HG03025 (cell line): ENCODE measurements around the gene PPP6C.
"Not testable (repeated sequence)": the region's sequence is repeated elsewhere in the genome, so short reads cannot be mapped to it uniquely, and the experiment has no call there.

Experiments
- ATAC-seq: cut with Tn5 transposase; IDR thresholded peaks from one replicate; pipeline ENCODE4 v1.9.1; 2021; ENCODE audit warnings: mild to moderate bottlenecking, moderate library complexity; ENCODE audit not compliant: unreplicated experiment, low FRiP score

The PPP6C gene

GRCh38 chr9:125189361-125190289 lies at the start of gene PPP6C:
Gene PPP6C, minus strand, starts transcription at chr9:125189803. Its CDS starts 85 bp downstream, at chr9:125189718.
- ATAC-seq, result peak; percentile 87

- no peak for ATAC-seq
Observed at GRCh38 chr9:125238915-125239446, 49.4 kb upstream of the PPP6C start.

- ATAC-seq, result no peak
Observed at GRCh38 chr9:125238127-125238914, 48.7 kb upstream of the PPP6C start.

- ATAC-seq, result not testable (repeated sequence)
Observed at GRCh38 chr9:125236520-125237159, 47.0 kb upstream of the PPP6C start.

GRCh38 chr9:125235804-125236519 lies 46.4 kb upstream of the PPP6C start:
- ATAC-seq, result no peak

GRCh38 chr9:125234099-125234498 lies 44.5 kb upstream of the PPP6C start:
- ATAC-seq, result not testable (repeated sequence)

- ATAC-seq, result no peak
Observed at GRCh38 chr9:125233678-125234077, 44.1 kb upstream of the PPP6C start.

- no peak for ATAC-seq
Observed at GRCh38 chr9:125227761-125228160, 38.2 kb upstream of the PPP6C start.

- not testable (repeated sequence) for ATAC-seq
Observed at GRCh38 chr9:125224858-125225257, 35.3 kb upstream of the PPP6C start.

GRCh38 chr9:125218621-125219020 lies 29.0 kb upstream of the PPP6C start:
- ATAC-seq, result no peak

GRCh38 chr9:125214186-125214585 lies 24.6 kb upstream of the PPP6C start:
- no peak for ATAC-seq

- ATAC-seq, result no peak
Observed at GRCh38 chr9:125204477-125204876, 14.9 kb upstream of the PPP6C start.

- ATAC-seq, result no peak
Observed at GRCh38 chr9:125202846-125203618, 13.4 kb upstream of the PPP6C start.

- ATAC-seq, result peak; percentile 94
Observed at GRCh38 chr9:125200216-125201047, 10.8 kb upstream of the PPP6C start, which contains the start of gene RABEPK. Gene RABEPK, plus strand, starts transcription at chr9:125200542. Its CDS starts 2,472 bp downstream, at chr9:125203014.

- ATAC-seq, result not testable (repeated sequence)
Observed at GRCh38 chr9:125195591-125195990, 6.0 kb upstream of the PPP6C start.

- not testable (repeated sequence) for ATAC-seq
Observed at GRCh38 chr9:125194466-125194865, 4.9 kb upstream of the PPP6C start.

GRCh38 chr9:125190361-125190801 lies 778 bp upstream of the PPP6C start:
- ATAC-seq, result no peak

GRCh38 chr9:125189011-125189360 lies 617 bp downstream of the PPP6C start:
- peak; percentile 26 for ATAC-seq
